Activated naive CD4-positive, alpha-beta T cell treated with anti-CD3 and anti-CD28 coated beads, Interleukin-2, amount 10 ng/mL, durations not matched to agents 7 days and 5 days (primary cell): ENCODE measurements around the gene FRAT2.
"Not testable (repeated sequence)": the region's sequence is repeated elsewhere in the genome, so short reads cannot be mapped to it uniquely, and the experiment has no call there.

Experiments
- CTCF ChIA-PET: fragments of 350-600 bp; sonication (Branson Sonifier 250); formaldehyde crosslinking; loops from one replicate; lab custom pipeline; 2021; ENCODE audit warnings: antibody characterized with exemption; lab: Charles Lee
- DNase-seq: peaks from one replicate; pipeline ENCODE4 v3.0.0-alpha.2; 2020
- H3K27ac Mint-ChIP-seq: one replicate; pipeline ENCODE4 v1.8.0; 2021; ENCODE audit warnings: mild to moderate bottlenecking, moderate library complexity, mixed read lengths
- H3K27me3 Mint-ChIP-seq: one replicate; pipeline ENCODE4 v1.8.0; 2021; ENCODE audit warnings: mild to moderate bottlenecking, mixed read lengths
- H3K36me3 Mint-ChIP-seq: one replicate; pipeline ENCODE4 v1.8.0; 2021; ENCODE audit warnings: mixed read lengths
- H3K4me1 Mint-ChIP-seq: one replicate; pipeline ENCODE4 v1.8.0; 2021; ENCODE audit warnings: mixed read lengths
- H3K4me3 Mint-ChIP-seq: one replicate; pipeline ENCODE4 v1.8.0; 2021; ENCODE audit warnings: mild to moderate bottlenecking, moderate library complexity, mixed read lengths
- H3K9me3 Mint-ChIP-seq: one replicate; pipeline ENCODE4 v1.8.0; 2021; ENCODE audit warnings: mixed read lengths

Gene FRAT2

GRCh38 chr10:97307866-97308780 lies 26.4 kb downstream of the FRAT2 start:
- Mint-ChIP-seq H3K4me3 (no peak overlapping the region), H3K9me3 (no peaks in the 10 kb centered on the region), H3K4me1 (no peaks in the 10 kb centered on the region), H3K27ac (no peak overlapping the region), H3K27me3 (peaks cover 21% of the 10 kb centered on the region), H3K36me3 (no peaks in the 10 kb centered on the region)
- DNase-seq, result no peak
- CTCF ChIA-PET, result no interaction called here

GRCh38 chr10:97307441-97307840 lies 27.1 kb downstream of the FRAT2 start:
- CTCF ChIA-PET, result no interaction called here
- DNase-seq, result no peak
- Mint-ChIP-seq H3K36me3 (no peaks in the 10 kb centered on the region), H3K4me1 (no peaks in the 10 kb centered on the region), H3K9me3 (no peaks in the 10 kb centered on the region), H3K4me3 (no peak overlapping the region), H3K27me3 (peaks cover 21% of the 10 kb centered on the region), H3K27ac (no peak overlapping the region)

GRCh38 chr10:97302088-97302791 lies 32.3 kb downstream of the FRAT2 start:
- H3K27me3 Mint-ChIP-seq, result peaks cover 13% of the 10 kb centered on the region
- no peak for DNase-seq
- no peak overlapping the region for H3K27ac Mint-ChIP-seq
- no peaks in the 10 kb centered on the region for H3K36me3 Mint-ChIP-seq
- no peaks in the 10 kb centered on the region for H3K9me3 Mint-ChIP-seq
- no peak overlapping the region for H3K4me3 Mint-ChIP-seq
- peaks cover 4% of the 10 kb centered on the region for H3K4me1 Mint-ChIP-seq
- CTCF ChIA-PET, result no interaction called here

GRCh38 chr10:97300980-97301379 lies 33.5 kb downstream of the FRAT2 start:
- no peak overlapping the region for H3K4me3 Mint-ChIP-seq
- no peak overlapping the region for H3K27ac Mint-ChIP-seq
- peaks cover 4% of the 10 kb centered on the region for H3K4me1 Mint-ChIP-seq
- CTCF ChIA-PET, result no interaction called here
- no peak for DNase-seq
- no peaks in the 10 kb centered on the region for H3K9me3 Mint-ChIP-seq
- peaks cover 5% of the 10 kb centered on the region for H3K27me3 Mint-ChIP-seq
- no peaks in the 10 kb centered on the region for H3K36me3 Mint-ChIP-seq

- Mint-ChIP-seq H3K27me3 (peaks cover 5% of the 10 kb centered on the region), H3K4me1 (peaks cover 10% of the 10 kb centered on the region), H3K27ac (no peak overlapping the region), H3K4me3 (no peak overlapping the region), H3K9me3 (no peaks in the 10 kb centered on the region), H3K36me3 (no peaks in the 10 kb centered on the region)
- DNase-seq, result no peak
- CTCF ChIA-PET, result interaction anchor here (1.3 kb wide), 1 partner anchor 22 kb away, joined by 3 read pairs; no protein-coding TSS in a partner anchor
Measured at GRCh38 chr10:97298223-97298571, 36.3 kb downstream of the FRAT2 start.

GRCh38 chr10:97297556-97298222 lies 36.8 kb downstream of the FRAT2 start:
- CTCF ChIA-PET, result interaction anchor here (1.3 kb wide), 1 partner anchor 22 kb away, joined by 3 read pairs; no protein-coding TSS in a partner anchor
- no peak overlapping the region for H3K4me3 Mint-ChIP-seq
- DNase-seq, result no peak

GRCh38 chr10:97292862-97293198 lies 41.7 kb downstream of the FRAT2 start:
- peaks cover 32% of the 10 kb centered on the region for H3K4me1 Mint-ChIP-seq
- H3K9me3 Mint-ChIP-seq, result no peaks in the 10 kb centered on the region
- H3K27ac Mint-ChIP-seq, result peak overlapping the region; percentile 89
- no peaks in the 10 kb centered on the region for H3K27me3 Mint-ChIP-seq
- DNase-seq, result no peak
- H3K4me3 Mint-ChIP-seq, result peak overlapping the region; percentile 85
- CTCF ChIA-PET, result no interaction called here
- peaks cover 3% of the 10 kb centered on the region for H3K36me3 Mint-ChIP-seq

More at GRCh38 chr10:97297556-97298222, 36.8 kb downstream of the FRAT2 start:
- peaks cover 5% of the 10 kb centered on the region for H3K27me3 Mint-ChIP-seq
- H3K36me3 Mint-ChIP-seq, result no peaks in the 10 kb centered on the region
- no peak overlapping the region for H3K27ac Mint-ChIP-seq
- H3K4me1 Mint-ChIP-seq, result peaks cover 12% of the 10 kb centered on the region
- H3K9me3 Mint-ChIP-seq, result no peaks in the 10 kb centered on the region

- peak; percentile 97 for DNase-seq
- H3K27ac Mint-ChIP-seq, result peak within 1 kb of the TSS; percentile 89
- peaks cover 3% of the 10 kb centered on the region for H3K36me3 Mint-ChIP-seq
- no peaks in the 10 kb centered on the region for H3K27me3 Mint-ChIP-seq
- H3K9me3 Mint-ChIP-seq, result no peaks in the 10 kb centered on the region
- peak within 1 kb of the TSS; percentile 85 for H3K4me3 Mint-ChIP-seq
- CTCF ChIA-PET, result interaction anchor here (1.3 kb wide), 1 partner anchor 13 kb away, joined by 5 read pairs; no protein-coding TSS in a partner anchor
- H3K4me1 Mint-ChIP-seq, result peaks cover 32% of the 10 kb centered on the region
Measured at GRCh38 chr10:97292097-97292861, 42.2 kb downstream of the FRAT2 start, which contains the start of gene ARHGAP19. Gene ARHGAP19 (minus strand): TSS chr10:97292637. CDS start chr10:97292627, 10 bp downstream.

- no peaks in the 10 kb centered on the region for H3K27me3 Mint-ChIP-seq
- peak overlapping the region; percentile 89 for H3K27ac Mint-ChIP-seq
- CTCF ChIA-PET, result interaction anchor here (1.3 to 1.8 kb wide), 2 partner anchors 12 to 13 kb away, joined by 5 to 6 read pairs; no protein-coding TSS in a partner anchor
- H3K36me3 Mint-ChIP-seq, result peaks cover 6% of the 10 kb centered on the region
- no peaks in the 10 kb centered on the region for H3K9me3 Mint-ChIP-seq
- DNase-seq, result no peak
- H3K4me1 Mint-ChIP-seq, result peaks cover 32% of the 10 kb centered on the region
- H3K4me3 Mint-ChIP-seq, result peak overlapping the region; percentile 85
Measured at GRCh38 chr10:97291357-97292096, 43.0 kb downstream of the FRAT2 start.

- H3K4me1 Mint-ChIP-seq, result peaks cover 32% of the 10 kb centered on the region
- CTCF ChIA-PET, result interaction anchor here (1.8 kb wide), 1 partner anchor 12 kb away, joined by 6 read pairs; no protein-coding TSS in a partner anchor
Measured at GRCh38 chr10:97290576-97291356, 43.8 kb downstream of the FRAT2 start.

GRCh38 chr10:97290076-97290475 lies 44.5 kb downstream of the FRAT2 start:
- peaks cover 32% of the 10 kb centered on the region for H3K4me1 Mint-ChIP-seq
- DNase-seq, H3K4me3 Mint-ChIP-seq, H3K36me3 Mint-ChIP-seq, H3K27me3 Mint-ChIP-seq, H3K27ac Mint-ChIP-seq, H3K9me3 Mint-ChIP-seq: not testable (repeated sequence)
- CTCF ChIA-PET, result interaction anchor here (1.8 kb wide), 1 partner anchor 11 kb away, joined by 6 read pairs; no protein-coding TSS in a partner anchor

More at GRCh38 chr10:97290576-97291356, 43.8 kb downstream of the FRAT2 start:
- not testable (repeated sequence) for H3K27me3 Mint-ChIP-seq, H3K9me3 Mint-ChIP-seq, DNase-seq, H3K36me3 Mint-ChIP-seq, H3K27ac Mint-ChIP-seq
- peak overlapping the region; percentile 85 for H3K4me3 Mint-ChIP-seq
